ENCODE results near the gene CORO6. TPM values are rescaled to one million over a fixed set of nuclear protein-coding genes. Genes with fewer than 3 reads are reported as not detected.
A peak's percentile ranks its signal among the peaks of the same experiment; 100 is the strongest.

Gene CORO6
- polyA plus RNA-seq, 2 of the 4 experiments (the other 2 are of a cell fraction): 5.0 to 10.1 TPM

- peaks cover 38% of the 10 kb centered on the region for H3K4me1 ChIP-seq
- H3K4me3 ChIP-seq: no peak overlapping the region
- CTCF ChIA-PET: interaction anchor here (0.6 to 24.0 kb wide), 14 partner anchors 10 to 1030 kb away, joined by 3 to 474 read pairs (median 14); partner anchors contain the start of genes ABHD15, ANKRD13B, CORO6 and TP53I13
- no peaks in the 10 kb centered on the region for H3K9me3 ChIP-seq
- ATAC-seq: no peak
- no peak for DNase-seq (ENCODE audit: low read depth in 1 of 2, low spot score in 1 of 2)
- H3K4me2 ChIP-seq: no peak overlapping the region
- TF ChIP-seq KDM1A (IDR thresholded peaks at IDR 0.05; ENCODE audit: low read depth) (peak; percentile 59; the same call in 1 of the 2 replicates), ZSCAN20 (CRISPR knock-in tag; IDR thresholded peaks at IDR 0.05) (no peak)
- peak overlapping the region in 1 of 2 experiments; percentile 72; a peak in 3 of 6 replicates for H3K27ac ChIP-seq
- no peak for FAIRE-seq
- POLR2A ChIA-PET: interaction anchor here (2.6 kb wide), 1 partner anchor 9 kb away, joined by 12 read pairs; no protein-coding TSS in a partner anchor
- WGBS (ENCODE audit: missing lambda C conversion rate): 85% methylated on average over 10 of the region's 10 CpGs
Observed at GRCh38 chr17:29582254-29582765, 40.4 kb downstream of the CORO6 start.

- no peak for DNase-seq (ENCODE audit: low read depth in 1 of 2, low spot score in 1 of 2)
- 92% methylated on average over 18 of the region's 20 CpGs for WGBS (ENCODE audit: missing lambda C conversion rate)
- CTCF ChIA-PET: interaction anchor here (0.6 to 24.0 kb wide), 21 partner anchors 11 to 1031 kb away, joined by 3 to 474 read pairs (median 5); partner anchors contain the start of genes ABHD15, ANKRD13B, CORO6 and NUFIP2
- TF ChIP-seq ZC3H11A (IDR thresholded peaks at IDR 0.05) (no peak), HMGXB4 (CRISPR knock-in tag; IDR thresholded peaks at IDR 0.05; ENCODE audit: borderline replicate concordance) (no peak), EP300 (IDR thresholded peaks at IDR 0.05) (no peak), ZSCAN20 (CRISPR knock-in tag; IDR thresholded peaks at IDR 0.05) (no peak), POLR2A (IDR thresholded peaks at IDR 0.05; ENCODE audit: low read length) (no peak), HDAC2 (IDR thresholded peaks at IDR 0.05) (no peak), RAD21 (conservative IDR thresholded peaks at IDR 0.05 in 1 of 2, IDR thresholded peaks at IDR 0.05 in 1 of 2) (no peak), NFE2L2 (conservative IDR thresholded peaks at IDR 0.05; ENCODE audit: low read length) (no peak), CBX2 (IDR thresholded peaks at IDR 0.05; ENCODE audit: borderline replicate concordance, low read depth) (no peak), USF2 (IDR thresholded peaks at IDR 0.05) (no peak), HES2 (IDR thresholded peaks at IDR 0.05) (no peak), RCOR1 (IDR thresholded peaks at IDR 0.05; ENCODE audit: low read depth, low read length) (no peak), EHF (CRISPR knock-in tag; IDR thresholded peaks at IDR 0.05) (no peak), ESRRA (IDR thresholded peaks at IDR 0.05; ENCODE audit: borderline replicate concordance, low read length) (no peak)
- Histone ChIP-seq H3K4me3 (no peak overlapping the region), H3K27ac (peak overlapping the region; percentile 28 to 72; a peak in 4 of 6 replicates), H3K4me1 (peaks cover 32% of the 10 kb centered on the region), H3K9me3 (no peaks in the 10 kb centered on the region), H3K4me2 (no peak overlapping the region)
- POLR2A ChIA-PET: interaction anchor here (1.3 to 2.6 kb wide), 2 partner anchors 10 to 25 kb away, joined by 3 to 12 read pairs; no protein-coding TSS in a partner anchor
- ATAC-seq: no peak
- FAIRE-seq: no peak
Observed at GRCh38 chr17:29581583-29582253, 41.0 kb downstream of the CORO6 start.

- 51% methylated on average over 15 of the region's 15 CpGs for WGBS (ENCODE audit: missing lambda C conversion rate)
- peak; percentile 99 for FAIRE-seq
- ChIA-PET POLR2A (interaction anchor here (0.7 to 2.6 kb wide), 4 partner anchors 11 to 525 kb away, joined by 3 to 12 read pairs (median 3); no protein-coding TSS in a partner anchor), CTCF (interaction anchor here (0.6 to 24.0 kb wide), 31 partner anchors 1 to 1480 kb away, joined by 3 to 474 read pairs (median 4); partner anchors contain the start of genes ABHD15, ANKRD13B, CORO6 and NUFIP2)
- Histone ChIP-seq H3K9me3 (no peaks in the 10 kb centered on the region), H3K4me3 (no peak overlapping the region), H3K4me2 (peak overlapping the region; percentile 9; the same call in 1 of the 3 replicates), H3K4me1 (peaks cover 26% of the 10 kb centered on the region), H3K27ac (peak overlapping the region; percentile 41 to 72; a peak in 5 of 6 replicates)
- DNase-seq (ENCODE audit: low read depth in 1 of 2, low spot score in 1 of 2): peak; percentile 91 to 99
- peak; percentile 87 to 96 for ATAC-seq
- 0 out of 2 replicates have a peak, but pooled peaks have one; percentile 28 for TF ChIP-seq HOXB13 (CRISPR knock-in tag; IDR thresholded peaks at IDR 0.05; ENCODE audit: low read depth)
- no peak for TF ChIP-seq GATA3 (IDR thresholded peaks at IDR 0.05; ENCODE audit: borderline replicate concordance)
- no peak for TF ChIP-seq FOSB (CRISPR knock-in tag; IDR thresholded peaks at IDR 0.05)
- TF ChIP-seq KDM5A (IDR thresholded peaks at IDR 0.05): no peak
- TF ChIP-seq BHLHE40 (IDR thresholded peaks at IDR 0.05; ENCODE audit: low read depth, low read length): peak; percentile 90
- TF ChIP-seq REST (IDR thresholded peaks at IDR 0.05): no peak
- TF ChIP-seq PHF8 (IDR thresholded peaks at IDR 0.05; ENCODE audit: borderline replicate concordance, low read depth): no peak
- TF ChIP-seq POLR2A (IDR thresholded peaks at IDR 0.05; ENCODE audit: low read length): no peak
- no peak for TF ChIP-seq SREBF2 (IDR thresholded peaks at IDR 0.05)
Observed at GRCh38 chr17:29579866-29580771, 42.6 kb downstream of the CORO6 start.

Measured in A549 (cell line).